Memory B cell (primary cell): ENCODE data around the gene ARHGEF33.
A peak's percentile ranks its signal among the peaks of the same experiment; 100 is the strongest.

ENCODE experiments used
- ATAC-seq: fragments of 150-1000 bp; cut with Tn5 transposase; 2 replicates; pipeline ENCODE4 v1.10.0; 2021; ENCODE audit warnings: low read depth, mild to moderate bottlenecking, moderate library complexity
- DNase-seq, 2 donors: peaks; one replicate each; pipeline ENCODE4 v3.0.0; 2022; ENCODE audit warnings: low spot score in 2 of 2
- H3K27ac Mint-ChIP-seq: one replicate; pipeline ENCODE4 v1.8.0; 2022; ENCODE audit warnings: mild to moderate bottlenecking, moderate library complexity, mixed read lengths
- H3K27me3 Mint-ChIP-seq: one replicate; pipeline ENCODE4 v1.8.0; 2022; ENCODE audit warnings: mixed read lengths
- H3K36me3 Mint-ChIP-seq: one replicate; pipeline ENCODE4 v1.8.0; 2022; ENCODE audit warnings: mild to moderate bottlenecking, mixed read lengths
- H3K4me1 Mint-ChIP-seq: one replicate; pipeline ENCODE4 v1.8.0; 2022; ENCODE audit warnings: mixed read lengths
- H3K4me3 Mint-ChIP-seq: one replicate; pipeline ENCODE4 v1.8.0; 2022; ENCODE audit warnings: mild to moderate bottlenecking, moderate library complexity, mixed read lengths
- H3K9me3 Mint-ChIP-seq: one replicate; pipeline ENCODE4 v1.8.0; 2022; ENCODE audit warnings: mixed read lengths

ARHGEF33 gene

DNA sequence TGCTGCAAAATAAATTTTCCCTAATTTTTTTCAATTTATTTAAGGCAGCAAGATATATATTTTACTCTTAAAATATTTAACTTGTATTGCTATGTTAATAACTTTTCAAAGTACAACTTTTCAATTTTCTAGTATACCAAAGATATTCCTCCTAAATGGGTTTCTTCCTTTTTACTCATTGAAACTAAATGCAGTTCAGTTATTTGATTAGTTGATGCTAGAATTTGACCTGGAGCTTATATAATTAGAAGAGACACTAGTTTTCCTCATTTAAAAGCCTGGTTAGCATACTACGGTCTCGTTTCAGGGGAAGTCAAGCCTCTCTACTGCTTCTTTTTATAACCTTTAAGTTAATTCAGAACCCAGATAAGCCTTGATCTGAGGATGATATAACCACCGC, at the start of gene ARHGEF33:
Gene ARHGEF33, plus strand, starts transcription at position 301 of the 400 bp plus-strand sequence. CDS start 29,573 bp downstream, outside the sequence.
- H3K27ac Mint-ChIP-seq: no peak within 1 kb of the TSS
- no peaks in the 10 kb centered on the region for H3K9me3 Mint-ChIP-seq
- H3K4me3 Mint-ChIP-seq: no peak within 1 kb of the TSS
- no peak for ATAC-seq
- no peaks in the 10 kb centered on the region for H3K27me3 Mint-ChIP-seq
- no peak for DNase-seq
- no peaks in the 10 kb centered on the region for H3K36me3 Mint-ChIP-seq
- H3K4me1 Mint-ChIP-seq: no peaks in the 10 kb centered on the region

DNA sequence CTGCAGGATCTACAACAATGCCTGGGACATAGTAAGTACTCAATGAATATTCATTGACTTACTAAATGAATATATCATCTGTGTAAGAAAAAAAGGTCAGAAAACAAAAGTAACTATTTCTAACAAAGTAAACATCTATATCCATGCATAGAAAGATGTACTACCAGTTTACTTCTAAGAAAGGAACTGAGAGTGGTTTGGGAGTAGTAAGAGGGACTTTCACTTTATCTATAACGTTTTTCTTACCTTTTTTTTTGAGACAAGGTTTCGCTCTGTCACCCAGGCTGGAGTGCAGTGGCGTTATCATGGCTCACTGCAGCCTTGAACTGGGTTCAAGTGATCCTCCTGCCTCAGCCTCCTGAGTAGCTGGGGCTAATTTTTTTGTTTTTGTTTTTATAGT, 39.6 kb upstream of the ARHGEF33 start:
- Mint-ChIP-seq H3K9me3 (no peaks in the 10 kb centered on the region), H3K27ac (peak overlapping the region; percentile 63), H3K4me3 (no peak overlapping the region), H3K27me3 (no peaks in the 10 kb centered on the region), H3K36me3 (peaks cover 33% of the 10 kb centered on the region), H3K4me1 (peaks cover 6% of the 10 kb centered on the region)
- ATAC-seq: peak; percentile 42
- no peak for DNase-seq

DNA sequence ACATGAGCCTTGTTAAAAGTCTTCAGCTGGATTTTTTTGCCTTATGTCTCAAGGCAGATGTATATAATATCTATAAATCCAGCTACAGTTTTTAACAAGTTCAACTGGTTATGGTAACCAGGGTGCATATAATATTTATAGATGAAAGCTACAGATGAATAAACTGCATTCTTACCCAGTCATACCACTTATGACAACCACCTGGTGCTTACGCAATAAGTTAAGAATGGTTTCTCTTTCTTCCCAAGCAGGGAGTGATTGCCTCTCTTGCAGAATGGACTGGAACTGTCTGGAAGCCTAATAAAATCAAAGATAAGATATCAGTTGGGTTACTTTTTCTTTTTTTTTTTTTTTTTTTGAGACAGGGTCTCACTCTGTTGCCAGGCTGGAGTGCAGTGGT, 33.5 kb upstream of the ARHGEF33 start:
- H3K9me3 Mint-ChIP-seq: no peaks in the 10 kb centered on the region
- no peak overlapping the region for H3K4me3 Mint-ChIP-seq
- DNase-seq: no peak
- no peaks in the 10 kb centered on the region for H3K27me3 Mint-ChIP-seq
- H3K4me1 Mint-ChIP-seq: no peaks in the 10 kb centered on the region
- no peak for ATAC-seq
- peaks cover 38% of the 10 kb centered on the region for H3K36me3 Mint-ChIP-seq
- H3K27ac Mint-ChIP-seq: no peak overlapping the region

DNA sequence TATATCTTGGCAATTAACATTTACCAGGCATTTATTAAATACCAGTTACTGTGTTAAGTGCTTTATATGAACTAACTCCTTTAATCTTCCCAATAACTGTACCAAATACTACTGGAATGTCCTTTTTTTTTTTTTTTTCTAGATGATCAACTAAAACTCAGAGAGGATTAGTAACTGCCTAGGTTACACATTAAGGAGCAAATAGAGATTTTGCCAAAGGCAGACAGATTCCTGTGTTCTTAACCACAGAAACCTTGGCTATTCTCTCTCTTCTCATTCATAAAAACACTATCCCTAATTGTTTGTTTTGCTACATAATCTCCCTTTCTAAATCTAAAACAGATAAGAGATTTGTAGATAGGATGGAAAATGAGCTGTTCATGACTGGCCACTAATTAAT, 27.2 kb upstream of the ARHGEF33 start:
- Mint-ChIP-seq H3K9me3 (no peaks in the 10 kb centered on the region), H3K27ac (no peak overlapping the region)

DNA sequence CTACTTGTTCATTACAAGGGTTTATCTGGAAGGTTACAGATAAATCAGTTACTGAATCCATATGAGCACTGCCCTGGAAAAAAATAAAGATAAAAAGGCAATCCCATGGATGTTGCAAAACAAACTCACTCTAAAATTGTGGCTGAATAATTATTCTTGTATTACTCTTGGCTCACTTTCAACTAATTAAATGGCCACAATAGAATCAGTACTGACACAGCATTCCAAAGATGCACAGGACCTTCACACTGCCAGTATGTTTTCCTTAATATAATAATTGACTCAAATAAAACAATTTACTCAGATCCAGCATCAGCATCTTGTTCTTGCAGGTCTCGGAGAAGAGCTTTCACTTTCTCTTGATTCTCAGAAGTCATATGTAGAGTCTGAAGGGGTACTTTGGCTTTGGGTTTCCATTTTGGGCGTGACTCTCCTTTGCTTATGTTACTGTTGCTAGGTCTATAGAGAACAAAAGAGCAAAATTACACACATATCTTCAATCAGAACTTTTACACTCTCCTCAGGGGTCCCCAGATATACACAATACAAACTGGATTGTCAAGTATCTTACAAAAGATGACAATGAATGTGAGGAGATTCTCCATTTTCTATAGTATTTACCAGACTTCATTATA, 26.5 kb upstream of the ARHGEF33 start:
- Mint-ChIP-seq H3K4me1 (peaks cover 3% of the 10 kb centered on the region), H3K9me3 (no peaks in the 10 kb centered on the region), H3K4me3 (no peak overlapping the region), H3K36me3 (peaks cover 57% of the 10 kb centered on the region), H3K27ac (peak overlapping the region; percentile 69), H3K27me3 (no peaks in the 10 kb centered on the region)
- ATAC-seq: no peak
- no peak for DNase-seq

More for the DNA sequence above, 27.2 kb upstream of the ARHGEF33 start:
- ATAC-seq: no peak
- no peak overlapping the region for H3K4me3 Mint-ChIP-seq
- H3K4me1 Mint-ChIP-seq: peaks cover 3% of the 10 kb centered on the region
- no peak for DNase-seq
- H3K27me3 Mint-ChIP-seq: no peaks in the 10 kb centered on the region
- peaks cover 54% of the 10 kb centered on the region for H3K36me3 Mint-ChIP-seq

DNA sequence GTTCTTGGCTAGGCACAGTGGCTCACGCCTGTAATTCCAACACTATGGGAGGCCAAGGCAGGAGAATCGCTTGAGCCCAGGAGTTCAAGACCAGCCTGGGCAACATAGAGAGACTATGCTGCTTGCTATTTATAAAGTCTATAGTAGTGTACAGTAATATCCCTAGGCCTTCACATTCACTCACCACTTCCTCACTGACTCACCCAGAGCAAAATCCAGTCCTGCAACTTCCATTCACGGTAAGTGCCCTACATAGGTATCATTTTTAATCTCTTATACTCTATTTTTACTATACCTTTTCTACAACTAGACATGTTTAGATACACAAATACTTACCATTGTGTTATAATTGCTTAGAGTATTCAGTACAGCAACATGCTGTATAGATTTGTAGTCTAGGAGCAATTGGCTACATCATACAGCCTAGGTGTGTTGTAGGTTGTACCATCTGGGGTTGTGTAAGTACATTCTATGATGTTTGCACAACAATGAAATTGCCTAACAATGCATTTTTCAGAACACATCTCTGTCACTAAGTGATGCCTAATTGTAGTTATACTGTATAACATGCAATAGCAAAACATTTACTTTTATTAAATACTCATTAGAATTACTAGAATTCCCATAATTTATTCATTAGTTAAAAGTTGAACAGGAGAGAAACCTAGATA, 22.8 kb upstream of the ARHGEF33 start:
- no peaks in the 10 kb centered on the region for H3K27me3 Mint-ChIP-seq
- H3K27ac Mint-ChIP-seq: no peak overlapping the region
- peaks cover 11% of the 10 kb centered on the region for H3K9me3 Mint-ChIP-seq
- DNase-seq (no peak), ATAC-seq (no peak)
- H3K36me3 Mint-ChIP-seq: peaks cover 53% of the 10 kb centered on the region
- H3K4me1 Mint-ChIP-seq: peaks cover 8% of the 10 kb centered on the region
- H3K4me3 Mint-ChIP-seq: no peak overlapping the region

DNA sequence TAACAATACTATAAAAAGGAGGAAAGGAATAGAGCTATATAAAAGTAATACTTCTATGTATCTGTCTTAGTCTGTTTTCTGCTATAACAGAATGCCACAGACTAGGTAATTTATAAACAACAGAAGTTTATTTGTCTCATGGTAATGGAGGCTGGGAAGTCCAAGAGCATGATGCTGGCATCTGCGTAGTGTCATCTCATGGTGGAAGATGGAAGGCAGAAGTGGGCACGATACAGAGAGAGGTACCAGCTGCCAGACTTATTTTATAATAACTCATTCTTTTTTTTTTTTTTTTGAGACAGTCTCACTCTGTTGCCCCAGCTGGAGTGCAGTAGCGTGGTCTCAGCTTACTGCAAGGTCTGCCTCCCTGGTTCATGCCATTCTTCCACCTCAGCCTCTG, 18.2 kb upstream of the ARHGEF33 start:
- no peak for DNase-seq
- Mint-ChIP-seq H3K4me3 (no peak overlapping the region), H3K4me1 (peaks cover 20% of the 10 kb centered on the region), H3K27me3 (no peaks in the 10 kb centered on the region), H3K27ac (no peak overlapping the region), H3K9me3 (peaks cover 19% of the 10 kb centered on the region), H3K36me3 (peaks cover 35% of the 10 kb centered on the region)
- ATAC-seq: no peak

DNA sequence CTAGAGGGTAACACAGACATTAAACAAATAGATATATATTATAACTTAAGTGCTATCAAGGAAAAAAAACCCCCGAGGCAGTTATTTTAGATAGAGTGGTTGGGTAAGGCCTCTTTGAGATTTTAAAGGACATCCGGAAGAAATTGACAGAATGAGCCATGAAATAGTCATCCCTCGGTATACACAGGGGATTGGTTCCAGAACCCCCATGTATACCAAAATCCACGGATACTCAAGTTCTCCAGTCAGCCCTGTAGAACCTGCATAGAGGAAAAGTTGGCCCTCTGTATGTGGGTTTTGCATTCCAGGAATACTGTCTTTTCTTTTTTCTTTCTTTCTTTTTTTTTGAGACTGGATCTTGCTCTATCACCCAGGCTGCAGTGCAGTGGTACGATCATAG, 15.9 kb upstream of the ARHGEF33 start:
- no peak for DNase-seq
- H3K27ac Mint-ChIP-seq: no peak overlapping the region
- H3K4me1 Mint-ChIP-seq: peaks cover 20% of the 10 kb centered on the region
- H3K27me3 Mint-ChIP-seq: no peaks in the 10 kb centered on the region
- H3K4me3 Mint-ChIP-seq: no peak overlapping the region
- H3K9me3 Mint-ChIP-seq: peaks cover 19% of the 10 kb centered on the region
- peaks cover 28% of the 10 kb centered on the region for H3K36me3 Mint-ChIP-seq
- ATAC-seq: no peak

DNA sequence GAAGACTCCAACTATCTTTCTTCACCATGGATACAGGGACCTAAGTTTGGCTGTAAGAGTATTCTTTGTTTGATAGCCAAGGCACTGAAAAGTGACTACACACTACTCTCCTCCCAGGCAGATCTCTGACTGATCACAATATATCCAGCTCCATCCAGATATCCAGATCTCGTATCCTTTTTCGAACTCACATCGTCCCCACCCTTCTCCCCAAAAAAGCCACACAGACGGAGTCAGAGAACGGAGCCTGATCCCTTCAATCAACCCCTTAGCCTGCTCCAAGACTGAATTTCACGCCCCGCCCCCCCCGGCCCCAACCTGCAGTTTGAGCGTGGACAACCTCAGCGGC, 14.5 kb upstream of the ARHGEF33 start:
- Mint-ChIP-seq H3K9me3 (peaks cover 11% of the 10 kb centered on the region), H3K27ac (peak overlapping the region; percentile 93), H3K4me3 (peak overlapping the region; percentile 94), H3K4me1 (peaks cover 15% of the 10 kb centered on the region), H3K36me3 (peaks cover 18% of the 10 kb centered on the region), H3K27me3 (no peaks in the 10 kb centered on the region)
- no peak for ATAC-seq
- DNase-seq: no peak

DNA sequence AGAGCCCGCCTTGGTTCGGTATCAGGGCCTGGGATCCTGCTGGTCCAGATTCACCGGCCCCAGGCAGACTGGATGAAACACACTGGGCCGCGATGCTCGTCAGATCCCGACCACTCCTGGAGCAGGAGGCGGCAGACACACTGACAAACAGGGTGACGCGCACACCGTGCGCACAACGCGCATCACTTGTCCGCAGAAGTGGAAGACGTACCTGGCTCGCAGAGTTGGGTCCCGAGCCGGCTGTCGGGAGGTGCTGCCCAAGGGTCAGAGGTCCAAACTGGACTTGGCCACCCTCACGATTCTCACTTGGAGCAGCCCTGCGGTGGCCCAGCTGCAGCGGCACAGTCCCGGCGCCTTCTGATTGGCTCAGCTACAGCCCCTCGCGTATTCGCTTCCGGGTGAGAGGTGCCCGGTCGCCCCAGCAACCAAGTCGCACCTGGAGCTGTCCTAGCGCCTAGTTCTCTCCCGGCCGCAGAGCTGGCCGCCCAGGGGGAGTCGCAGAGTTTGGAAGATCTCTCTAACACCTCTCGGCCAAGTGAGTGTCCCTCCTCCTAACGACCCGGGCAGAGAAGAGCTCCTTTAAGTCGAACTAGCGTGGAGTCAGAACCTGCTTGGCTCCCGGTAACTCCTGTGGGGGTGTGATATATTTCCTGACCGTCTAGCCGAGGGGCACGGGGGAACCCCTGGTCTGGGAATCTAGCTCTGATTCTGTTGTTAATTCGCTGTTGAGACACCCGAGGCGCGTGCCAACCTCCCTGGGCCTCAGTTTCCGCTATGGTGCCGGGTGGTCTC, 13.9 kb upstream of the ARHGEF33 start, which contains the start of the genes DHX57 and MORN2:
Gene DHX57, minus strand, starts transcription at position 359 of the 792 bp plus-strand sequence. CDS start 7,529 bp downstream, outside the sequence.
Gene MORN2, plus strand, starts transcription at position 401 of the 792 bp plus-strand sequence.
- peak; percentile 61 to 73 for DNase-seq
- ATAC-seq: peak; percentile 97
- Mint-ChIP-seq H3K27ac (peak within 1 kb of the TSS; percentile 93), H3K4me3 (peak within 1 kb of the TSS; percentile 94), H3K9me3 (peaks cover 10% of the 10 kb centered on the region), H3K4me1 (peaks cover 15% of the 10 kb centered on the region), H3K27me3 (no peaks in the 10 kb centered on the region), H3K36me3 (peaks cover 17% of the 10 kb centered on the region)

DNA sequence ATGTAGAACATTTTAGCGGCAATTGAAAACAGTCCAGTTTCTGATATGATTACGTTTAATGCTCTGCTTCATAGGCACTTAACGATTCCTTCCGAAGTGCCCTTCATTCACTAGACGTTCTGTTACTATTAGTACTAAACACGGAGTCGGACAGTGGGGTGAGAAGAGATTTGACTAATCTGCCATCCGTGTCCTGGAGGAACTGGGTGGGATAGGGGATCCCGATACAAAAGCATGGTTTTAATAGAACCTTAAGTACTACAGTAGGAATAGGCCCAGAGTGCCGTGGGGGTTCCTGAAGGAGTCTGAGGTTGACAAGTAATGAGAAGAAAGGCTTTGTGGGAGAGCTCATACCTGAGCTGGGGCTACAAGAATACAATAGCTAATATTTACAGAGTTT, 13.3 kb upstream of the ARHGEF33 start:
- H3K9me3 Mint-ChIP-seq: peaks cover 8% of the 10 kb centered on the region
- H3K4me3 Mint-ChIP-seq: peak overlapping the region; percentile 94
- ATAC-seq (no peak), DNase-seq (no peak)
- H3K27me3 Mint-ChIP-seq: no peaks in the 10 kb centered on the region
- peak overlapping the region; percentile 93 for H3K27ac Mint-ChIP-seq
- H3K4me1 Mint-ChIP-seq: peaks cover 15% of the 10 kb centered on the region
- H3K36me3 Mint-ChIP-seq: peaks cover 14% of the 10 kb centered on the region

DNA sequence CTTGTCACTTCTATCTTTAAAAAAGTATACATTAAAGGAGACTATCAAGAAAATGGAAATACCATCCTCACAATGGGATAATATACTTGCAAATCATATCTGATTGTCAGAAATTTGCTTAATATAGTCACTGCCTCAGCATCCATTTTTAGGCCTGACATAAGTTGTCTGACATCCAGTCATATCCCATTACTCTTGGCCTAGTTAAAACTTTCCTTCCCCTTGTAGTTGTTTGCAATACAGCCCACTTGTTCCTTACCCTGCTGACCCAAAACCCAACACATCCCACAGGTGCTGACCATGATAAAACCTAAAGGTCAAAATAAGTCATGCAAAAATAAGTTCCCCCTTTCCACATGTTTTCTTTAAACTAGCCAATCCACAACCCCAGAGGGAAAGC, 3.6 kb upstream of the ARHGEF33 start:
- ATAC-seq (no peak), DNase-seq (no peak)
- H3K9me3 Mint-ChIP-seq: no peaks in the 10 kb centered on the region
- H3K4me3 Mint-ChIP-seq: no peak overlapping the region
- H3K27ac Mint-ChIP-seq: no peak overlapping the region
- H3K4me1 Mint-ChIP-seq: no peaks in the 10 kb centered on the region
- H3K36me3 Mint-ChIP-seq: no peaks in the 10 kb centered on the region
- no peaks in the 10 kb centered on the region for H3K27me3 Mint-ChIP-seq

DNA sequence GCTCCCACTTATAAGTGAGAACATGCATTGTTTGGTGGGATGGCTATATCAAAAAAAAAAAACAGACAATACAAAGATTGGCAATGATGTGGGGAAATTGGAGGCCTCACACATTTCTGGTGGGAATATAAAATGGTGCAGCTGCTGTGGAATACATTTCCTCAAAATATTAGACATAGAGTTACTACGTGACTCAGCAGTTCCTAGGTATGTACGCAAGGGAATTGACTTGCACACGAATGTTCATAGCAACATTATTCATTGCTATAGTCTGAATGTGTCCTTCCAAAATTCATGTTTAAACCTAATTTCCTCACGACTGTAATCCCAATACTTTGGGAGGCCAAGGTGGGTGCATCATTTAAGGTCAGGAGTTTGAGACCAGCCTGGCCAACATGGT, 2.3 kb upstream of the ARHGEF33 start:
- Mint-ChIP-seq H3K36me3 (no peaks in the 10 kb centered on the region), H3K27ac (no peak overlapping the region), H3K4me3 (no peak overlapping the region), H3K27me3 (no peaks in the 10 kb centered on the region), H3K4me1 (no peaks in the 10 kb centered on the region), H3K9me3 (no peaks in the 10 kb centered on the region)
- ATAC-seq: no peak
- no peak for DNase-seq

DNA sequence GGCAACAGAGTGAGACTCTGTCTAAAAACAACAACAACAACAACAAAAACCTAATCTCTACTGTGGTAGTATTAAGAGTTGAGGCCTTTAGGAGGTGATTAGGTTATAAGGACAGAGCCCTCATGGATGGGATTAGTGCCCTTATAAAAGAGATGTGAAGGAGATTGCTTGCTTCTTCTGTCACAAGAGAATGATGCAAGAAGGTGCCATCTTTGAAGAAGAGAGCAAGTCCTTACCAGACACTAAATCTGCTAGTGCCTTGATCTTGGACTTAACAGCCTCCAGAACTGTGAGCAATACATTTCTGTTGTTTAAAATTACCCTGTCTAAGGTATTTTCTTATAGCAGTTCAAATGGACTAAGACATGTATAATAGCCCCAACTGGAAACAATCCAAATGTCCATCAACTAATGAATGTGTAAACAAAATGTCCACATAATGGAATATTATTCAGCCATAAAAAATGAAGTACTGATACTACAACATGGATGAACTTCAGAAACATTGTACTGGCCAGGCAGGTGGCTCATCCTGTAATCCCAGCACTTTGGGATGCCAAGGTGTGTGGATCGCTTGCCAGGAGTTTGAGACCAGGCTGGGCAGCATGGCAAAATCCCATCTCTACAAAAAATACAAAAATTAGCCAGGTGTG, 1.6 kb upstream of the ARHGEF33 start:
- Mint-ChIP-seq H3K27ac (no peak overlapping the region), H3K9me3 (no peaks in the 10 kb centered on the region), H3K36me3 (no peaks in the 10 kb centered on the region), H3K4me3 (no peak overlapping the region), H3K4me1 (no peaks in the 10 kb centered on the region), H3K27me3 (no peaks in the 10 kb centered on the region)
- DNase-seq: no peak
- ATAC-seq: no peak
